Ovary (tissue), 9 donors: Measurements from ENCODE around the gene TOP3B. TPM values are rescaled to one million over a fixed set of nuclear protein-coding genes. Genes with fewer than 3 reads are reported as not detected.

ENCODE experiments used
- DNase-seq, 5 donors: peaks; one replicate each; pipeline ENCODE4 v3.0.0-alpha.2; 2019 to 2020
- H3K27ac ChIP-seq, 2 donors: fragments of 200-600 bp; one replicate each; pipeline versions ENCODE4 v1.5.1 to v1.8.0; 2019 to 2022
- H3K27me3 ChIP-seq: fragments of 200-600 bp; one replicate; pipeline ENCODE4 v1.8.0; 2022
- H3K36me3 ChIP-seq: fragments of 200-600 bp; sonication (generic); one replicate; pipeline ENCODE4 v1.5.1; 2019
- H3K4me1 ChIP-seq: one replicate; pipeline ENCODE4 v1.8.1; 2013; ENCODE audit warnings: mild to moderate bottlenecking, moderate library complexity; ENCODE audit not compliant: insufficient read depth
- H3K4me3 ChIP-seq: fragments of 200-600 bp; sonication (generic); one replicate; pipeline ENCODE4 v1.5.1; 2017
- H3K9me3 ChIP-seq, 2 donors: fragments of 200-600 bp in 1 of 2; sonication (generic) in 1 of 2; one replicate each; pipeline versions ENCODE4 v1.5.1 to v1.8.1; 2013 to 2019; ENCODE audit warnings: mild to moderate bottlenecking in 1 of 2, moderate library complexity in 1 of 2
- CTCF ChIP-seq, 3 donors: fragments of 450-650 bp in 2 of 3; fragments of 200-600 bp in 1 of 3; IDR thresholded peaks; one replicate each; pipeline versions ENCODE4 v1.5.1 to v1.8.0; 2016 to 2022; ENCODE audit warnings: antibody characterized with exemption in 3 of 3, mild to moderate bottlenecking in 1 of 3
- EP300 ChIP-seq: sonication (generic); formaldehyde crosslinking; IDR thresholded peaks from one replicate; pipeline ENCODE4 v1.6.1; 2017; ENCODE audit warnings: antibody characterized with exemption
- POLR2A ChIP-seq: fragments of 450-650 bp; IDR thresholded peaks from one replicate; pipeline ENCODE4 v1.6.1; 2017; ENCODE audit warnings: antibody characterized with exemption, mild to moderate bottlenecking, moderate library complexity
- WGBS, 3 donors: extraction: QIAGEN DNeasy Blood & Tissue Kit in 1 of 3; methylation state at CpG; one replicate each; pipeline versions ENCODE4 v1.1.5 to v1.1.7; 2013 to 2017; 5-methylcytosine and 5-hydroxymethylcytosine counted together
- intact Hi-C, 4 donors: fragments of 100-400 bp; cut with DNase I; formaldehyde crosslinking; loops; one replicate each; pipeline versions ENCODE4 v1.11.0 to v1.15.1; 2022 to 2023
- polyA plus RNA-seq, 2 donors: library from polyadenylated mRNA; stranded (reverse); fragments of 200-250 nt in 1 of 2; fragments of 350-450 nt in 1 of 2; fragmentation: Illumina TruSeq in 1 of 2; extraction: RNeasy Lipid Tissue Mini Kit (QIAGEN cat#74804) in 1 of 2; gene quantifications; one replicate each; pipeline ENCODE4 v1.2.3, GENCODE V29; 2013 to 2014
- total RNA-seq, 7 donors: library from RNA; depleted of rRNA in 2 of 7; stranded (reverse); fragments of >200 nt in 2 of 7; fragmentation: NEBNext Ultra II Directional in 3 of 7; extraction: Animal tissue kit (Norgen Biotek cat#: 25700) in 3 of 7; gene quantifications; one replicate each; pipeline versions ENCODE4 v1.1.0 to v1.2.4, GENCODE V29; 2016 to 2023
- donor health status: DM: no; HTN: no; CAD: no; lungs with moderate emphysema.
- donor health status: DM: no; HTN: no; CAD: no.
- donor health status: Bipolar disorder and iron deficiency.
- donor health status: DM: yes; HTN: yes; CAD: no.
- donor health status: DM: no; HTN: no; CAD: no.
- donor health status: DM: yes; HTN: yes; CAD: no.

The TOP3B gene
- total and polyA plus RNA-seq, 9 donors, result 9.1 to 31.5 (median 24.1) TPM

GRCh38 chr22:21995660-21996059 lies 13.1 kb upstream of the TOP3B start:
- no peak for DNase-seq
- no peak for TF ChIP-seq EP300
- TF ChIP-seq POLR2A, result no peak
- TF ChIP-seq CTCF (IDR thresholded peaks at IDR 0.05), result no peak
- intact Hi-C loops, result no loop called here
- H3K9me3 ChIP-seq, result no peaks in the 10 kb centered on the region
- no peaks in the 10 kb centered on the region for H3K27me3 ChIP-seq
- no peak overlapping the region for H3K27ac ChIP-seq
- no peak overlapping the region for H3K4me3 ChIP-seq
- no peaks in the 10 kb centered on the region for H3K36me3 ChIP-seq
- H3K4me1 ChIP-seq, result no peaks in the 10 kb centered on the region
- 85 to 88% (median 87%) methylated on average over 3 of the region's 3 CpGs for WGBS, 3 donors

- WGBS, 3 donors, result 92 to 98% (median 94%) methylated on average over 3 of the region's 3 CpGs
- Histone ChIP-seq H3K27me3 (no peaks in the 10 kb centered on the region), H3K4me1 (no peaks in the 10 kb centered on the region), H3K27ac (no peak overlapping the region), H3K9me3 (no peaks in the 10 kb centered on the region), H3K36me3 (no peaks in the 10 kb centered on the region), H3K4me3 (no peak overlapping the region)
- intact Hi-C loops, result no loop called here
- TF ChIP-seq POLR2A (no peak), CTCF (IDR thresholded peaks at IDR 0.05) (no peak), EP300 (no peak)
- DNase-seq, result no peak
Observed at GRCh38 chr22:21994881-21995444, 12.4 kb upstream of the TOP3B start.

GRCh38 chr22:21992593-21993237 lies 10.1 kb upstream of the TOP3B start:
- intact Hi-C loops, result no loop called here
- Histone ChIP-seq H3K4me3 (no peak overlapping the region), H3K27ac (no peak overlapping the region), H3K27me3 (no peaks in the 10 kb centered on the region), H3K9me3 (no peaks in the 10 kb centered on the region), H3K4me1 (no peaks in the 10 kb centered on the region), H3K36me3 (no peaks in the 10 kb centered on the region)
- 60 to 67% (median 63%) methylated on average over 7 of the region's 7 CpGs for WGBS, 3 donors
- no peak for DNase-seq
- no peak for TF ChIP-seq EP300
- TF ChIP-seq CTCF (IDR thresholded peaks at IDR 0.05), result no peak
- no peak for TF ChIP-seq POLR2A

- Histone ChIP-seq H3K9me3 (no peaks in the 10 kb centered on the region), H3K27ac (no peak overlapping the region), H3K4me1 (no peaks in the 10 kb centered on the region), H3K4me3 (no peak overlapping the region), H3K27me3 (no peaks in the 10 kb centered on the region), H3K36me3 (no peaks in the 10 kb centered on the region)
- no peak for TF ChIP-seq POLR2A
- TF ChIP-seq CTCF (IDR thresholded peaks at IDR 0.05), result no peak
- no peak for TF ChIP-seq EP300
- whole genome bisulfite sequencing, 3 donors, result 87 to 92% (median 91%) methylated on average over 5 of the region's 5 CpGs
- intact Hi-C loops, result no loop called here
- no peak for DNase-seq
Observed at GRCh38 chr22:21991774-21992173, 9.2 kb upstream of the TOP3B start.
